GM18951 (cell line): ENCODE results near the gene CHRM1.

ENCODE experiments used
- POLR2A ChIP-seq: IDR thresholded peaks from 4 replicates; pipeline ENCODE4 v1.6.1; 2011; ENCODE audit warnings: mild to moderate bottlenecking; ENCODE audit not compliant: insufficient read length, insufficient read depth; ENCODE audit errors: extremely low read depth
- in situ Hi-C: fragments of 300-500 bp; cut with MboI; formaldehyde crosslinking; loops from one replicate; pipeline ENCODE4 v1.12.0; 2022; ENCODE audit warnings: low sequenced_read_pairs, mixed read lengths, inconsistent platforms; ENCODE audit not compliant: unreplicated experiment

Gene CHRM1

DNA sequence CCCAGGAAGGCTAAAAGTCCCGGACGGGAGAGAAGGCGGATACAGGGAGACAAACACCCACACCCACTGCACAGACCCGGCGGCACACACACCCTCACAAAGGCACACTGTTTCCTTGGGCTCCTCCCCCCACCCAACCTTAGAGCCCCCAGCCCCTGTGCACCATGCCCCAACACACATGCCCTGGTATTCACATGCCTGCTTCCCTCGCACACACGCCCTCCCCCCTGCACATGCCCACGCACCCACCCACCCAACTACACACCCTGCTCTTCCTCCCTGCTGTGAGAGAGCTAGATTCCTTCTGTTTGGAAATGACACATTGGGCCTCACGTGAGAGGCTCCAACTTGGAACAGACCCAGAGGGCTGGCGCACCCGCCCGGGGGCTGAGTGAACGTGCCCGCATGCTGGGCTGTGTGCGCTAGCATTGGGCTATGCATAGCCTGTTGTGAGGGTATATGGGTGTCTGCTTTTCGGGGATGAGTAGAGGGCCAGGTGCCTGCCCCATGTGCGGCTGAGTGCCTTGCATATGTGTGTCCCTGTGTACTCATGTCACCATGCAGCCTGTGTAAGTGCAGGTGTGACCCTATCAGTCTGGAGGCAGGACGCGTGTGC lies 518 bp upstream of the CHRM1 start:
- in situ Hi-C loops: no loop called here

DNA sequence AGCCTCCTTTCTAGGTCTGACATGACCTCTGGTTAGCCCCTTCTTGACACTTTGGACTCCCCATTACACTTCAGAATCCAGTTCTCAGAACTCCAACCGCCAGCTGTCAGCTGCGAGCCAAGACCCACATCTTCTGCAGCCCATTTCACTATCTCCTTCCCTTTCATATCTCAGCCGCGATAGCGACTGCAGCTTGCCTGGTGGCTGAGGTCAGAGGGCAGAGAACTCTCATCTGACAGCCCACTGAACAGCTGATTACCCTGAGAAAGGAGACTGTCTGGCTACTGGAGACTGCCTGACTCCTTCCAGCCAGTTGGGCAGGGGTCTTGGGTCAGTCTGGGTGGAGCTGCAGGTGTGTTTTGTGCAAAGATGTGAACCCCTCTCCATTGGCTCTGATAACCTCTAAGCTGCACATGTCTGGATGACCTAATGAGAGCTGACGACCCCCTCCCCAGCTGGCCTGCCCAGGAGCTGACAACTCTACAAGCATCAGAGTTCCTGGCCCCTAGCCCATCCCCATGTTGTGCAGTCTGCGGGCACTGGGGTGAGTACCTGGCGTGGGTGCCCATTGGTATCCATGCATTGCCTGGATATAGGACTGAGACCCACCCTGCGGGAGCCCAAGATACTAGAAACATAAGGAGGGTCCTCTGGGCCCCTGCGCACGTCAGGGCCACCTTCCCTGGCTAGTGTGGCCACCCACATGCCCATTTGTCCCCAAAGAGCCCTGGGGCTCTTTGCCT lies 1.1 kb downstream of the CHRM1 start:
- TF ChIP-seq POLR2A: no peak
- in situ Hi-C loops: no loop called here

More for the DNA sequence above, 518 bp upstream of the CHRM1 start:
- no peak for TF ChIP-seq POLR2A

DNA sequence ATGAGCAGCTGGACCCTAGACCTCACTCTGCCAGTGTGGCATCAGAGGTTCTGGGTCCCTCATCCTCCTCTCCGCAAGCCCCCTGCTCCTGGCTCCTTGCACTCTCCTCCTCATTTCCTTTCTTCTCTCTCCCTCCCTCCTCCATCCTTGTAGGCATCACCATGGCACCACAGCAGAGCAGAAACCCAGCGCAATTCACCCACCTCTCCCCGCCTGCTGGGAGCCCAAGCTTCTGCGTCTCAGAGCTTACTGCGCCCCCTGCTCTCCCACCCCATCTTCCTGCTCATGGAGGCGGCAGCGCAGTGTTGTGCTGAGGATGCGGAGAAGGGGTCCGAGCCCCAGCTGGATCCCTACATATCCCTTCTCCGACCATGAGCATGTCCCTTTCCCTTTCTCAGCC lies 1.7 kb downstream of the CHRM1 start:
- in situ Hi-C loops: no loop called here
- no peak for TF ChIP-seq POLR2A

DNA sequence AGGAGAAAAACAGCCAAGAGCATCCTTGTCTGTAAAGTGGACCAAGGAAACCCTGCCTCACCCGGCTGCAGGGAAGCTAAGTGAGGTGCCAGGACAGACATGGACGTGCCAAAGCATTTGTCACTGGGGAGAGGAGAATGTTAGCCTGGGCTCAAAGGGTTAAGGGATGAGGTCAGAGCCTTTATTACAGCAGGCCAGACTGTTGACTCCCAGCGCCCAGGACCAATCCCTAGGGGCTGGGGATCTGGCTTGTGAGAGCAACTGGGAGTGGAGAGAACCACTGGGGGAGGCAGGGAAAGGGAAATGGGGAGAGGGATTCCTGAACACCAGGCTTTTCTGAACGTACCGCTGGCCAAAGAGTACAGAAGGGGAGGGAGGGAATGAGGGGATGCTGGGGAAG lies 2.6 kb downstream of the CHRM1 start:
- no peak for TF ChIP-seq POLR2A
- in situ Hi-C loops: no loop called here

DNA sequence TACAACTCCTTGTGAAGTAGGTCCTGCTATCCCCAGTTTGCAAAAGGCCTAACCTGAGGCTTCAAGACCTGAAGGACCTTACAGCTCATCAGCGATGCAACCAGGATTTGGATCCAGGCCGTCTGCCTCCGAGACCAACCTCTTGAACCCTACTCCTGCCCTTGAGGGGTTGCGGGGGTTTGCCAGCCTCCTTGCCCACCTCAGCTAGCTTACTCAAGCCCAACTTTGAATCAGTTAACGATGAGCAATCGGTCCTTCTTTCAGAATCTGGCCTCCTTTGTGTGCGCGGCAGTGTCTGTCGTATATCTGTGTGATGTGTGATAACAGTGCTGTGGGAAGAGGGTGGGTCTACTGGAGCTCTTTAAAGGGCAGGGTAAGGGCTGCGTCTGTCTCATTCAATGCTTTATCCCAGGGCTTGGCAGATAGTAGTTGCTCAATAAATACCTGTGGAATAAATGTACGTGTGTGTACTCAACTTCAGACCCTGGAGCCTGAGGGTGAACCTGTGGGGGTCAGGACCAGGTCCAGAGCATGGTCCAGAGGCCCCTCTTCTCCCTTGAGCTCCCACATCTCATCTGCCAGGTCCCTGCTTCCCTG lies 3.2 kb downstream of the CHRM1 start:
- TF ChIP-seq POLR2A: no peak
- in situ Hi-C loops: no loop called here

DNA sequence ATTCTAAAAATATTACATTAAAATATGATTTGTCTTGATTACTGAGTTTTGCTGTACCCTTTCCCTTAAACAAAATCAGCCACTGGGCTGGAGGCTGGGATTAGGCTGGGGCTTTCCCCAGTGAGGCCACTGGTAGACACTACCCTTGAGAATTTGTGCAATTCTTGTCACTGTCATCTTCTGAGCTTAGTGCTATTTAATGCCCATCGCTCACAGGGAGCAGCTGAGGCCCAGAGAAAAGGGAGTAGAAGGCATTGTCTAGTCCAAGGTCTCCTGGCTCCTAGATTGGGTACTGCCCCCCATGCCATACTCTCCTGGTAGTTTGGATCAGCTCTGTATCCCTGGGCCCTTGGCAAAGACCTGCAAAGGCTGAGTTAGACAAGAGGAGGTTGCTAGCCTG lies 6.7 kb downstream of the CHRM1 start:
- in situ Hi-C loops: no loop called here

DNA sequence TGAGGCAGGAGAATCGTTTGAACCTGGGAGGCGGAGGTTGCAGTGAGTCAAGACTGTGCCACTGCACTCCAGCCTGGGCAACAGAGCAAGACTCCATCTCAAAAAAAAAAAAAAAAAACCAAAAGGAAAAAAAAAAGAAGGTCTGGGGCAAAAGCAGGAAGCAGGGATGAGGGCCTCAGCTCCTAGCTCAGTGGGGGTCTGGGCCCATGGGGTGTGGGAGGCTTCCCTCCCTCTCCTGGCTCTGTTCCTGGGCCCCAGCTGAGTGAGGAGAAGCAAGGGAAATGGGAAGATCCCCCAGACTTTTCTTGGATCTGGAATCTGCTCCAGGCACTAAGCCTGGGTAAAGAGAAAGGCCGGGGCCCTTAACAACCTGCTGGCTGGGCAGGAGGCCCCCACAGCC lies 8.9 kb downstream of the CHRM1 start:
- in situ Hi-C loops: no loop called here
- no peak for TF ChIP-seq POLR2A

More for the DNA sequence above, 6.7 kb downstream of the CHRM1 start:
- no peak for TF ChIP-seq POLR2A

DNA sequence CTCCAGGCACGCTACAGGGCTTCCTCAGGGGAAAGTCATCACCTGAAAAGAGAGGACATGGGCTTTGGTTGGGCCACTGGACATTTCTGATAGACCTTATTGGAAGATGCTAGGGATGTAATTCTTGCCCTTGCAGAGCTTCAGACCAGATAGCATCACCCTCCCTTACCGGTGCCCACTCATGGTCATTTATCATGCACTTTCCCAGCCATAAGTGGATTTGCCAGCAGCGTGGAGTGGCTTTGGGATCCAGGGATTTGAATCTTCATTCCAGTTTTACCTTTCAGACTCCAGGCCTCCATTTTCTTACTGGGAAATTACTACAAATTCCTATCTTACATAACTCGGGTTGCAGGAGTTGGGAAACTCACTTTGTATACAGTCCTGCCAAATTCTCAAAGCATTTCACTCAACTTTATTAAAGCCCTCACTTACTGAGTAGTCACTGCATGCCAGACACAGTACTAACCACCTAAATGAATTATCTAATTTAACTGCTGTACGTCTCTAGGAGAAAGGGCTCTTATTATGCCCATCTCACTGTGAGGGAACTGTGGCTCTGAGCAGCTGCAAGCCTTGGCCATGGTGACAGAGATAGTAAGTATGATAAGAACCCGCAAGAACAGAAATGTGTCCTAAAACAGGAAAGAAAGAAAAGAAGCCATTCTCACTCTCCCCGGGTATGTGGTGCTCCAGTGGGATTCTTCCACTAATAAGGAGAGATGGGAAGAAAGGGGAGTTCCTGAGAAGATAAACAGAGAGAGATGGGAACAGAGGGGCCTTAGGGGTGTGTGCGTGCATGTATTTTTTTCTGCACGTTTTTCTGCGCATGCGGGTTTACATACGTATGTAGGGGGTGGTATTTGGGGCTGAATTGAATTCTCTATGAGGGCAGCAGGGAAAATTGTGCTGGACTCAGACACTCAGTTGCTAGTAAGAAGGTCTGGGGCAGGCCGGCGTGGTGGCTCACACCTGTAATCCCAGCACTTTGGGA lies 9.7 kb downstream of the CHRM1 start:
- TF ChIP-seq POLR2A: no peak
- in situ Hi-C loops: no loop called here

DNA sequence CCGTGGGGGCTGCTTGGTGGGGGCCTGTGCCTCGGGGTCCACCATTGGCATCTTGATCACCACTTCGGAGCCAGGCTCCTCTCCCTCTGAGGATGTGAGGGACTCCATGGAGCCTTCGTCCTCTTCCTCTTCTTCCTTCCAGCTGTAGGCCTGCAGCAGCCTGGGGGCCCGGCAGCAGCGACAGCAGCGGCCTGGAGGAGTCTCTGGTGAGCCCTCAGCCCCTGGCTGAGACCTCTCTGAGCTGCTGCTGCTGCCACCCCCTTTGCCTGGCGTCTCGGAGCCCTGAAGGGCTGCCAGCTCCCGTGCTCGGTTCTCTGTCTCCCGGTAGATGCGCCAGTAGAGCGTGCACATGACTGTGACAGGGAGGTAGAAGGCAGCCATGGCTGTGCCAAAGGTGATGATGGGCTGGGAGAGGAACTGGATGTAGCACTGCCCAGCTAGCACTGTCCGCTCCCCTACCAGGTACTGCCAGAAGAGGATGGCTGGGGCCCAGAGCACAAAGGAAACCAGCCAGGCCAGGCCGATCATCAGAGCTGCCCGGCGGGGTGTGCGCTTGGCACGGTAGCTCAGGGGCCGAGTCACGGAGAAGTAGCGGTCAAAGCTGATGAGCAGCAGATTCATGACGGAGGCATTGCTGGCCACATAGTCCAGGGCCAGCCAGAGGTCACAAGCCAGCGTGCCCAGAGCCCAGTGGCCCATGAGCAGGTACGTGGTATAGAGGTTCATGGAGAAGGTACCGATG lies 10.9 kb downstream of the CHRM1 start:
- in situ Hi-C loops: no loop called here
- TF ChIP-seq POLR2A: no peak

DNA sequence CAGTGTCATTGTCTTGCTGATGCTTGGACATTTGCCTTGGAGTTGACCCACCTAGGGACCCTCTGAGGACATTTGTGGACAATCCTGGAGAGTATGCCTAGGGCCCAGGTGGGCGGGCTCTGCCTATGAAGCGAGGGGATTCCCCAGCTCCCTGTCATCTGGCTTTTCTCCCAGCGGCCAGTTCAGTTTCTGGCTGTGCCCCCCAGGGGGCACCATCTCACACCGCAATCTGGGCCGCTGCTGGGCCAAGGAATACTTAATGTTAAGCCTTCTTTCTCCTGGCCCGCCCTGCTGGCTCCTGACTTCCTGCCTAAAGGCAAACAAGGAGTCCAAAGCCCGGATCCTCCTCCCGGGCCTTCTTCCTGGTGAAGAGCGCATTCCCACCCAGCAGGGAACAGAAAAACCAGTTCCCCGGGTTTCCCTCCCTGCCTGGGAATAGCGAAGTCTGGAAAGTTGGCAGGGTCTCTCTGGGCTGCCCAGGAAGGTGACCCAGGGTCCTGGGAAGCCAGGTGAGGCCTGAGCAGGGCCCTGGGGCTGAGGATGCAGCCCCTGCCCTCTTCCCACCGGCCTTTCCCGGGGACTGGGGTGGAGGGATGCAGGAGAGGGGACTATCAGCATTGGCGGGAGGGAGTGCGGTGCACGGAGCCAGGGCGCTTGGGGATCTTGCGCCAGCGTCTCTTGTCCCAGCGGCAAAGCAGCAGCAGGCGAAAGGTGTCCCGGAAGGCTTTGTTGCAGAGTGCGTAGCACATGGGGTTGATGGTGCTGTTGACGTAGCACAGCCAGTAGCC lies 11.9 kb downstream of the CHRM1 start:
- in situ Hi-C loops: loop anchor here (5.0 kb wide), 1 partner anchor 113 kb away; no protein-coding TSS in a partner anchor
- no peak for TF ChIP-seq POLR2A

DNA sequence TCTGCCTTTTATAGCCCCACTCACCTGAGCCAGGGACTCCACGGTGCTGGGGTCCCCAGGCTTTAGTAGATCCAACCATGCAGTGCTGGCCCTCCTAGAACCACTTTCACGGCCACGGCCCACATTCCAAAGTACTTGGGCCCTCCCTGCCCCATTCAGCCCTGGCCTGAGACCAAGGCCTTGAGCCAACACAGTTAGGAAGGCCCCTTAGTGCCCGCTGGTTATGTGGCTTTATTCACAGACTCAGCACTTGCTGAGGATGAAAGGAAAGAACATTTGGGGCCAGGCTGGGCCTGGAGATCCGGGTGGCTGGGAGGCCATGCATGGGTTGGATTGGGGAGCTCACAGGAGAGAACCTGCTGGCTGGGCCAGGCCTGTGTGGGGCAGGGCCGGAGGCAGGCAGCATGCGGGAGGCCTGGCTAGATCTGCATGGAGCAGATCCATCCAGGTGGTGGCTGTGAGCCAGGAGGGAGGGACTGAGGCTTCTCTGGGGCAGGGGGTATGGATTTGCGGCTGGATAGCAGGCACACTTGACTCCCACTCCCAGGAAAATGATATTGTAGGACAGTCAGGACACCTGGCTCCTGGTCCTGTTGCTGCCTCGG lies 12.6 kb downstream of the CHRM1 start:
- in situ Hi-C loops: loop anchor here (5.0 kb wide), 1 partner anchor 114 kb away; no protein-coding TSS in a partner anchor

More for the DNA sequence above, 12.6 kb downstream of the CHRM1 start:
- no peak for TF ChIP-seq POLR2A
